Epithelial cell of proximal tubule (primary cell): Measurements from ENCODE around the gene TUB. TPM values are rescaled to one million over a fixed set of nuclear protein-coding genes. Genes with fewer than 3 reads are reported as not detected.

Experiments
- DNase-seq: peaks from one replicate; pipeline ENCODE4 v3.0.0-alpha.2; 2011; ENCODE audit warnings: low read depth
- H3K4me3 ChIP-seq: 2 replicates; pipeline ENCODE4 v1.5.1; 2011; ENCODE audit warnings: low read depth, mild to moderate bottlenecking, low read length
- total RNA-seq: library from RNA; depleted of rRNA; stranded (reverse); fragments of >200 nt; gene quantifications from 2 replicates; pipeline ENCODE4 v1.2.3, GENCODE V29; 2015
- TF ChIP-seq, protein P1 (sequence below): conservative IDR thresholded peaks from 2 replicates; pipeline ENCODE4 v1.5.1; 2012; ENCODE audit warnings: low read depth, mild to moderate bottlenecking, low read length

Gene TUB
- total RNA-seq, 1 donor from 2014 or later = 3.2 TPM

DNA sequence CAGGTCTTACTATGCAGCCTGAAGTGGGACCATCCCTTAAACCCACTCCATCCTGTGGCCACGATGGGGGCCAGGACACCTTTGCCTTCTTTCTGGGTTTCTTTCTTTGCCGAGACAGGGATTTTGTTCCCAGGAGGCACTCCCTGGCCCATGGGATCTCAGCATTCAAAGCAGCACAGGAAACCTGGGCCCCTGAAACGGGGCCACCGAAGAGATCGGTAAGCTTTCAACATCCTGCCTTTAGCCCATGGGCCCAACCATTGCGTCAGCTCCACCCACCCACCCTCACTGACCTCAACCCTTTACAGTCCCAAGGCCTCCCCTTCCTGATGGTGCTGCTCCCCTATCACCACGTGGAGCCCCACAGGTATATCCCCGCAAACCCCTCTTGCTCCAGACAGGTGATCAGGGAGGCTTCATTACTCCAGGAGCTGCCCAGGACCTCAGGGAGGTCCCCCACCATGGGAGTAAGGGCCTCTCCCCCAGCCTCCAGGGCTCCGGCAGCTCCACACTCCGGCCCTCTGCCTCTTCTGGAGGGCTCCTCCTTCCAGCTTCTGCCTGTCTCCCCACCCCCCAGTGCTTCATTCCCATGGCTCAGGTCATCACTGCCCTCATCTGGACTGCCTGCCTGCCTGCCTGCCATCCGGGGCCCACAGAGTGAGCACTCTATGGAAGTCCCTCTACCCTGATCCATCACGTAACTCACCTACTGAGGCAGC is 42.0 kb upstream of the TUB start:
- DNase-seq = no peak
- TF ChIP-seq, protein P1, sequence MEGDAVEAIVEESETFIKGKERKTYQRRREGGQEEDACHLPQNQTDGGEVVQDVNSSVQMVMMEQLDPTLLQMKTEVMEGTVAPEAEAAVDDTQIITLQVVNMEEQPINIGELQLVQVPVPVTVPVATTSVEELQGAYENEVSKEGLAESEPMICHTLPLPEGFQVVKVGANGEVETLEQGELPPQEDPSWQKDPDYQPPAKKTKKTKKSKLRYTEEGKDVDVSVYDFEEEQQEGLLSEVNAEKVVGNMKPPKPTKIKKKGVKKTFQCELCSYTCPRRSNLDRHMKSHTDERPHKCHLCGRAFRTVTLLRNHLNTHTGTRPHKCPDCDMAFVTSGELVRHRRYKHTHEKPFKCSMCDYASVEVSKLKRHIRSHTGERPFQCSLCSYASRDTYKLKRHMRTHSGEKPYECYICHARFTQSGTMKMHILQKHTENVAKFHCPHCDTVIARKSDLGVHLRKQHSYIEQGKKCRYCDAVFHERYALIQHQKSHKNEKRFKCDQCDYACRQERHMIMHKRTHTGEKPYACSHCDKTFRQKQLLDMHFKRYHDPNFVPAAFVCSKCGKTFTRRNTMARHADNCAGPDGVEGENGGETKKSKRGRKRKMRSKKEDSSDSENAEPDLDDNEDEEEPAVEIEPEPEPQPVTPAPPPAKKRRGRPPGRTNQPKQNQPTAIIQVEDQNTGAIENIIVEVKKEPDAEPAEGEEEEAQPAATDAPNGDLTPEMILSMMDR = no peak
- no peak overlapping the region for H3K4me3 ChIP-seq

DNA sequence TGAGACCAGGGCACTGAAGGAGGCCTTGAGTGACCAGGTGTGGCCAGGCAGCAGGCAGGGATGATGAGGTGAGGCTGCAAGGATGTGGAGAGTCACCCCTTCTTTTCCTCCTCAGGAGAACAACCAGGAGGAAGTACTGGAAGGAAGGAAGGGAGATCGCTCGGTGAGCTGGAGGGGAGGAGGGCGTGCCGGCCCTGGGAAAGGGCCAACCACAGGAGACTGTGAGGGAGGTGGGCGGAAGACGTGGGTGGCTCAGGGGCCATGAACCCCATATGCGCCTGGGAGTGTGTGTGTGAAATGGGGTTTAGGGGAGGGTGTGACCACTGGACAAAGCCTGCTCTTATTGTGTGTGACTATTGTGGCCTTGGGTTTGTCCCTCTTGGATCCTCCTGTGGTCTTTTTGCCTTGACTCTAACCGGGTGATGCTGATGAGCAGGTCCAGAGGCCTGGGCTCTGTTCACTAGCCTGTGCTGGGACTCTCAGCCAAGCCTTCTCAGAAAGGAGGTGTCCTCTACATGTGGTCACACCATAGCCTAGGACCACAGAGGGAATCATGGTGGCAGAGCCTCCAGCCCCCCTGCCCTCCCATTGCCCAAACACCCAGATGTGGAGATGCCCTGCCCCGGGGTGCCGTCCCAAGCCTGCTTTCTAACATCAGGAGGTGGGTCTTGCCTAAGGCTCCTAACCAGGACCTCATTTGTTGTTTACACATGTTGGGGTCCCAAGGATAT is 41.3 kb upstream of the TUB start:
- TF ChIP-seq, protein P1 = no peak
- no peak overlapping the region for H3K4me3 ChIP-seq
- no peak for DNase-seq

DNA sequence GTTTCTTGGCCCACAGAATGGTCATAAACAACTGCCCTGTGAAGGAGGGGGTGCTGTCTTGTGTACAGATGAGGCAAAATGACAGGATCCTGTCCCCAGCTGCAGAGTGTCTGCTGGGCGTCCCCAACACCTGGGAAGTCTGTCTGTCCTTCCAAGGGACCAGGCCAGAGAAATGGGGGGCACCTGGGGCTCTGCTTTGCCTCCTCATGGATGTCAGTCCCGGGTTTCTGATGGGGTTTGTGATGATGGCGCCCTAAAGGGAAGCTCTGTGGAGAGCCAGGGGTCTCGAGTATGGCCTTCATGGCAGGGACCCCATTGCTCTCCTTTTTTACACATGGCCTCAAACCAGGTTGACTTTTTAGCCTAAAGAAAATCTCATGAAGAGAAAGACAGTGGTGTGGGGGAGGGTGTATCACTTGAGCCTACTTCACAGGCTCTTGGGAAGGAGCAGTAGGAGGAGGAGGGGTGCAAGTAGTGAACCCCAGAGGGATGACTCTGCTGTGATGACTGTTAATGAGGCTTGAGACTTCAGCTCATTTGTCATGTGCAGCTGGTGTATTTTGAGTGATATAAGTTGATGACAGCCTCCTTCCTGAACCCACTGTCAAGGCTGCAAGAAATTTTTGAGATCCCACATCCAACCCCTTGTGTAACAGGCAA is 40.6 kb upstream of the TUB start:
- no peak overlapping the region for H3K4me3 ChIP-seq
- no peak for DNase-seq
- TF ChIP-seq, protein P1 = no peak

DNA sequence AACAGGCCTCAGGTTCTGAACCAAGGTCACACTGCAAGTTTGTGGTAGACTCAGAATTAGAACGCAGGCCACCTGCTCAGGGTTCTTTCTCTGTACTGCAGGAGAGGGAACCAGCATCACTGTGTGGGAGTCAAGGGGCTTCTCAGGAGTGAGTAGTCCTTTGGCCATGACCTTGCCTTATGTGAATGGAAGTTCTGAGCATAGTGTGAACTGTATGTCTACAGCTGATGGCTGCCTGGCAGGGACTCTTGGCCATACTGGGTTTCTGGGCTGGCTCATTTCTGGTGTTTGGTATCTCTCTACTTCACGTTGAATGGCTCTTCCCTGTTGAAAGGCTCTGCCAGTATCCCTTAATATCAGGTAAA is 40.1 kb upstream of the TUB start:
- TF ChIP-seq, protein P1 = no peak
- no peak for DNase-seq
- no peak overlapping the region for H3K4me3 ChIP-seq

DNA sequence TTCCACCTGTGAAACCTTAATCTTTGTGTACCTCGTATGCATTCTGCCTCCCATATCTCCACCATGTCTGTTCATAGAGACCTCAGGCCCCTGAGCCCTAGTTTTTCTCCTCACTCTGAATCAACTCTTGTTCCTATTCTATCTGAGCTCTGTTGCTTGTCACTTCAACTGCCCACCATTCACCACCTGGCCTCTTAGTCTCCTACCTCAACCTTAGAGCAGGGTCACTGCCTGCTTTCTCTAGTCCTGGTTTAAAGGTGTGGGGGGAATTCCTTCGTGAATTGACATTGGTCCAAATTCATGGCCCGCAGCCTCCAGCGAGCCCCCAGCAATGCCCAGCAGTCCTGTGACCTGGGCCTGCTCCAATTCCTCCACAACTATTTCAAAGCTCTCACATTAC is 39.4 kb upstream of the TUB start:
- TF ChIP-seq, protein P1 = no peak
- DNase-seq = no peak
- no peak overlapping the region for H3K4me3 ChIP-seq

DNA sequence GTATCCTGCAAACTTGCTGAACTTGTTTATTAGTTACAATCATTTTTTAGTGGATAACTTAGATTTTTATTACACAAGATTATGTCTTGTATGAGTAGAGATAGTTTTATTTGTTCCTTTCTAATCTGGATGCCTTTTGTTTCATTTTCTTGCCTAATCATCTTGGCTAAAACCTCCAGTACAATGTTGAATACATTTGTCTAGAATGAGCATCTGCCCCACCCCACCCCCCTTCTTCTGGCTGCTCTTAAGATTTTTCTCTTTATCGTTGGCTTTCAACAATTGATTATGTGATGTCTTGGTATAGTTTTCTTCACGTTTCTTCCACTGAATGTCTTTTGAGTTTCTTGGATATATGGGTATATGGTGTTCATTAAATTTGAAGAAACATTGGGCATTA is 37.3 kb upstream of the TUB start:
- TF ChIP-seq, protein P1 = no peak
- DNase-seq = no peak
- no peak overlapping the region for H3K4me3 ChIP-seq
